ENCODE data around the gene SNX8.

SNX8 gene

GRCh38 chr7:2220954-2221353 lies 93.3 kb downstream of the SNX8 start:
- no peak overlapping the region for H3K27ac ChIP-seq
- POLR2A ChIA-PET (ENCODE audit: low non-redundant PET) = no interaction called here
- no peak for TF ChIP-seq CTCF (conservative IDR thresholded peaks at IDR 0.05; ENCODE audit: low read depth)
- no peak for DNase-seq (ENCODE audit: low spot score)
- CTCF ChIA-PET = no interaction called here

GRCh38 chr7:2220506-2220905 lies 93.7 kb downstream of the SNX8 start:
- H3K27ac ChIP-seq = no peak overlapping the region
- ChIA-PET CTCF (no interaction called here), POLR2A (ENCODE audit: low non-redundant PET) (no interaction called here)
- TF ChIP-seq CTCF (conservative IDR thresholded peaks at IDR 0.05; ENCODE audit: low read depth) = no peak
- DNase-seq (ENCODE audit: low spot score) = no peak

GRCh38 chr7:2220030-2220429 lies 94.2 kb downstream of the SNX8 start:
- ChIA-PET POLR2A (ENCODE audit: low non-redundant PET) (no interaction called here), CTCF (no interaction called here)
- no peak overlapping the region for H3K27ac ChIP-seq
- DNase-seq (ENCODE audit: low spot score) = no peak
- no peak for TF ChIP-seq CTCF (conservative IDR thresholded peaks at IDR 0.05; ENCODE audit: low read depth)

- no peak overlapping the region for H3K27ac ChIP-seq
- POLR2A ChIA-PET (ENCODE audit: low non-redundant PET) = no interaction called here
- no peak for TF ChIP-seq CTCF (conservative IDR thresholded peaks at IDR 0.05; ENCODE audit: low read depth)
- DNase-seq (ENCODE audit: low spot score) = no peak
- CTCF ChIA-PET = no interaction called here
Observed at GRCh38 chr7:2219606-2220005, 94.6 kb downstream of the SNX8 start.

- no peak overlapping the region for H3K27ac ChIP-seq
- ChIA-PET CTCF (interaction anchor here (0.7 kb wide), 1 partner anchor 9 kb away, joined by 3 read pairs; no protein-coding TSS in a partner anchor), POLR2A (ENCODE audit: low non-redundant PET) (no interaction called here)
- TF ChIP-seq CTCF (conservative IDR thresholded peaks at IDR 0.05; ENCODE audit: low read depth) = no peak
- no peak for DNase-seq (ENCODE audit: low spot score)
Observed at GRCh38 chr7:2219136-2219535, 95.1 kb downstream of the SNX8 start.

GRCh38 chr7:2218444-2218785 lies 95.8 kb downstream of the SNX8 start:
- POLR2A ChIA-PET (ENCODE audit: low non-redundant PET) = no interaction called here
- TF ChIP-seq CTCF (conservative IDR thresholded peaks at IDR 0.05; ENCODE audit: low read depth) = no peak
- DNase-seq (ENCODE audit: low spot score) = no peak
- no peak overlapping the region for H3K27ac ChIP-seq
- CTCF ChIA-PET = no interaction called here

Measured in RWPE1 (cell line).